Spleen (tissue), 7 donors: Measurements from ENCODE around the gene ARG1.

Experiments used
- POLR2A ChIP-seq, 3 donors: fragments of 450-650 bp; IDR thresholded peaks; one replicate each; pipeline ENCODE4 v1.5.1; 2017; ENCODE audit warnings: antibody characterized with exemption in 3 of 3, mild to moderate bottlenecking in 1 of 3
- TF ChIP-seq, protein P1 (sequence below), 11 experiments: fragments of 200-600 bp in 7 of 11; fragments of 450-650 bp in 4 of 11; sonication (generic) in 4 of 11; IDR thresholded peaks in 8 of 11; conservative IDR thresholded peaks in 3 of 11; 1 replicate in 7 of 11; 2 replicates in 4 of 11; pipeline versions ENCODE4 v1.4.0 to v1.8.0; 2016 to 2021; ENCODE audit warnings: antibody characterized with exemption in 11 of 11, inconsistent platforms in 4 of 11, mild to moderate bottlenecking in 1 of 11
- donor health status: DM: no; HTN: no; CAD: no; lungs with moderate emphysema.
- donor health status: DM: no; HTN: no; CAD: no.
- donor health status: DM: no; HTN: no; CAD: no.

DNA sequence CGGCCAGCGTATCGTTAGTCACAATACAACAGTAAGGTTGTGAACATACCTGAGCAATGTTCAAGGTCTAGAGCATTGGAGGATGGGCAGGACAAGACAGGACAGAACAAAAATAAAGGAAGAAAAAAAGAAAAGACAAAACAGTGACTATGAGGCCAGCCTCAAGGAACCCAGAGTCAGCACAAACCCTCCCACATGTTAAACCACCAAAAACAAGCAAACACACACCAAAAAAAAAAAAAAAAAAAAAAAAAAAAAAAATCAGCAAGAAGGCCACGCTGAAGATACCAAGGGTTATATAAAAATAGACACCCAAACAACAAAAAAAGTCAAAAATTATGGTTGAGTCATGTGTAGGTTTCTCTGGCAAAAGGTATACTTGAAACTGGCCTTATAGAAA lies 42.2 kb downstream of the ARG1 start:
- TF ChIP-seq POLR2A (IDR thresholded peaks at IDR 0.05): no peak
- TF ChIP-seq, protein P1, sequence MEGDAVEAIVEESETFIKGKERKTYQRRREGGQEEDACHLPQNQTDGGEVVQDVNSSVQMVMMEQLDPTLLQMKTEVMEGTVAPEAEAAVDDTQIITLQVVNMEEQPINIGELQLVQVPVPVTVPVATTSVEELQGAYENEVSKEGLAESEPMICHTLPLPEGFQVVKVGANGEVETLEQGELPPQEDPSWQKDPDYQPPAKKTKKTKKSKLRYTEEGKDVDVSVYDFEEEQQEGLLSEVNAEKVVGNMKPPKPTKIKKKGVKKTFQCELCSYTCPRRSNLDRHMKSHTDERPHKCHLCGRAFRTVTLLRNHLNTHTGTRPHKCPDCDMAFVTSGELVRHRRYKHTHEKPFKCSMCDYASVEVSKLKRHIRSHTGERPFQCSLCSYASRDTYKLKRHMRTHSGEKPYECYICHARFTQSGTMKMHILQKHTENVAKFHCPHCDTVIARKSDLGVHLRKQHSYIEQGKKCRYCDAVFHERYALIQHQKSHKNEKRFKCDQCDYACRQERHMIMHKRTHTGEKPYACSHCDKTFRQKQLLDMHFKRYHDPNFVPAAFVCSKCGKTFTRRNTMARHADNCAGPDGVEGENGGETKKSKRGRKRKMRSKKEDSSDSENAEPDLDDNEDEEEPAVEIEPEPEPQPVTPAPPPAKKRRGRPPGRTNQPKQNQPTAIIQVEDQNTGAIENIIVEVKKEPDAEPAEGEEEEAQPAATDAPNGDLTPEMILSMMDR (IDR thresholded peaks at IDR 0.05 in 8 of 11, conservative IDR thresholded peaks at IDR 0.05 in 3 of 11): no peak
